GM18511 (cell line): ENCODE results near the gene WFIKKN2.

Experiments
- ATAC-seq: cut with Tn5 transposase; IDR thresholded peaks from one replicate; pipeline ENCODE4 v1.9.1; 2021; ENCODE audit warnings: mild to moderate bottlenecking, moderate library complexity; ENCODE audit not compliant: unreplicated experiment

WFIKKN2 gene

DNA sequence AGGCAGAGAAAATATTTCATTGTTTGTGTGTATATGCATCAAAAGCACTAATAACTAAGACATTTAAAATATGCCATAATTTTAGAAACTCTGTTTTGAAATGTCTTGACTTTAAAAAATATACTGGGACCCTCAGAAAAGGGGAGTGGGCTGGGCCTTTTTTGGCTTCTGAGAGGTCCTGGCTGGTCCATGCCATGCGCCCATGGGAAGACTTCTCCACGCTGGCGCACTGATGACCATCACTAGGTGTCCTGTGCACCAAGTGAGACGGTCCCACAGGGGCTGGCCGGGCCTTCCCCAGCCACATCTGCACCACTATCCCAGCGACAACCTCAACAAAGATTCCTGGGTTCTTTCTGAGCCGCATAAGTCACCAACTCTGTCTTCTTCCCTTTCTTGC is 27.0 kb upstream of the WFIKKN2 start:
- no peak for ATAC-seq

DNA sequence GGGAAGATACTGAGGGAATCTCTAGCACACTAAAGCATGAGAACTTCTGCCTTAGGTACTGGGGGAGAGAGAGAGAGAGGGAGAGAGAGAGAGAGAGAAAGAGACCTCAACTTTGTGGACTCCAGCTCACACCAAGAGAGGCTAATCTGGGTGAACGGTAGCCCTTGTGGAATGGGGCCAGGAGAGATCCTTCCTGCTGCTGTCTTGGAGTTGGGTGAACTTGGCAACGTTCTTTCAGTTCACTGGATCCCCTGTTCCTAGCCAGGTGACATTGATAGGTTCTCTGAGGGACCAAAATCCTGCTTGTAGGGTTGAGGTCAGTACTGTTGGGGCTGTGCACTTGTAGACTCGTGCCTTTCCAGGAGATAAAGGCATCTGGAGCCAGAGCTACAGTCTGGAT is 26.5 kb upstream of the WFIKKN2 start:
- no peak for ATAC-seq

DNA sequence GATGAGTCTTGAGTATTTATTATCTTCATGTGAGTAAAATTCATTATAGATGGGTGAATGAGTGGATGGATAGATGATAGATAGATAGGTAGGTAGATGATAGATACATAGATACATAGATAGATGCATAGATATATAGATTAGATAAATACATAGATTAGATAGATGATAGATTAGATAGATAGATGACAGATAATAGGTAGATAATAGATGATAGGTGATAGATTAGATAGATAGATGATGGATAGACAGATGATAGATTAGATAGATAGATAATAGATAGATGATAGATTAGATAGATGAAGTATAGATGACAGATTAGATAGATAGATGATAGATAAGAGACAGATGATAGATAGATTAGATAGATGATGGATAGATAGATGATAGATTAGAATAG is 21.8 kb upstream of the WFIKKN2 start:
- ATAC-seq: no peak

DNA sequence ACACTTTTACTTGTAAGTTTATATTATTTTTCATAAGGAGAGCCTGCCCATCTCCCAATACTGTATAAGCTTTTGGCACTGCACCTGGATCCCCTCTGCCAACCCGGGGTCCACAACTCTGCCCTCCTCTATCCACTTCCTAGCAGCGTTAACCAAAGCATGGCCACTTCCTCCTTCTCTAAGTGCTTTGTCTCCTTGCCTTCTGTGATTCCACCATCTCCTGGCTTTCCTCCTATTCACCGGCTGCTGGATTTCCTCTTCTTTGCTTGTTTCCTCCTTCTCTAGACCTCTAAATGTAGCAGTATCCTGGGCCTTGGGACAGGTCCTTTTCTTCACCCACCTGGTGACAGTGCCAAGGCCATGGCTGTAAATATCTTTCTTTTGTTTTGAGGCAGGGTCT is 20.0 kb upstream of the WFIKKN2 start:
- no peak for ATAC-seq

DNA sequence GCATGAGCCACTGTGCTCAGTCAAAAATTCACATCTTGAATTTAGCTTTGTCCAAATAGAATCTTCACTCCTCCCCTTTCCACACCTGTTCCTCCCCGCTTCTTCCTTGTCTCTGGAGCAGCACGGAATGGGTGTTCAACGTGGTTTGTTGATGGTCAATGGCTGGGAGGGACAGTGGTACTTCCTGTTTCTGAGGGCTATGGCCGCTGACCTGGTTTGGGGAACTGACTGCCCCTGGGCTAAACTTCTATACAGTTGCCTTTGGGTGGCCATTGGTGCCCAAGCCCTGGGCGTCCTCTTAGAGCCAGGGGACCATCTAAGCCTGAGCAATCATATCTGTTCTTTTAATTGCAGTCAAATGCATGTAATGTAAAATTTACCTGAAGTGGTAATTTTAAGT is 19.1 kb upstream of the WFIKKN2 start:
- no peak for ATAC-seq

DNA sequence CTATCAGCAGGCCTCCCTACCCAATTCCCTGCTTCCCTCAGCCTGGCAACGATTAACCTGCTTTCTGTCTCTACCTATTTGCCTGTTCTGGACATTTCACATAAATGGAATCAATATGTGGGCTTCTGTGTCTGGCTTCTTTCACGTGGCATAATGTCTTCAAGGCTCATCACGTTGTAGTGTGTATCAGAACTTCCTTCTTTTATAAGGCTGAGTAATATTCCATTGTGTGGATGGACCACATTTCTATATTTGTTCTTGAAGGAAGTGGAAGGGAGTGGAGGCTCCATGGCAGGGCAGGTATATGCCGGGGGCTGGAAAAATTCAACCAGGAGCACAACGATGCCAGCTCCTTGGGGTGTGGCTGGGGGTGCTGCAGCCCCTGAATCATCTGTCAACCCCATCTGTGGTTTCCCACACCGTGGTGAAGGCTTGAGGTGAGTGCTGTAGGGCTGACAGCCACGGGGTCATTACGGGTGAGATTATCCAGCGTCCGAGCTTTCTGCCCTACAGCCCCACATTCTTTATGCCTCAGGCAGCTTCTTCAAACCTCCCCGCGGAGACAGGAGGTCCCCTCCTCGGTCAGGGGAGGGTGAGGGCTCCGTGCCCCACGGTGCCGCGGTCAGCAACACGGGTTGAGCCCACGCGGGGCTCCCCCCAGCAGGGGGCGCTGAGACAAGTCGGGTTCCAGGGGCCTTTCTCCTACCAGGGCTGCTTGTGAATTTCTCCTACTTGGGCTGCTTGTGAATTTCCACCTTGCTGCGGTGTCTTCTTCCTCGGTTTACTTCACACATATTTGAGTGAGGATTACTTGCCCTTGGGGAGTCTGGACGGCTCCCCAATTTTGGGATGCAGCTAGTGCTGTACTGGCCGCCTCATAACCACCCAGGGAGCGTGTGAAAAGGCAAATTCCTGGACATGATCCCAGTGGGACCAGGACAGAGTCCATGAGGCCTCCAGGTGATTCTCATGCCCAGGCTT is 18.3 kb upstream of the WFIKKN2 start:
- ATAC-seq: no peak

DNA sequence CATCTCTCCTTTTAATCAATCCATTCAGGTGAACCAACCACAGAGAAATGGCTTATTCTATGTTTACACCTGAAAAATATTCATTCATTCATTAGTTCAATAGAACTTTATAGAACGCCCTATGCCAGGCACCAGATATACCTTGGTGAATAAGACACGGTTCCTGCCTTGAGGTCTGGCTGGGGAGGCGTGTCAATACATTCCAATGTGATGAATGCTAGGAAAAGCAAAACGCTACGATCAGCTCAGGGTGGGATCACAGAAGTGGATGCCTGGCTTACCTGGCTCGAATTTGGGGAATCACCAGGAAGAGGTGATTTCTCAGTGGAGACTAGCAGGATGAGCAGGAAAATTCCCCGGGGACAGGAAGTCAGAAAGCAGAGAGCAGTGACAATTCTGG is 17.5 kb upstream of the WFIKKN2 start:
- no peak for ATAC-seq

DNA sequence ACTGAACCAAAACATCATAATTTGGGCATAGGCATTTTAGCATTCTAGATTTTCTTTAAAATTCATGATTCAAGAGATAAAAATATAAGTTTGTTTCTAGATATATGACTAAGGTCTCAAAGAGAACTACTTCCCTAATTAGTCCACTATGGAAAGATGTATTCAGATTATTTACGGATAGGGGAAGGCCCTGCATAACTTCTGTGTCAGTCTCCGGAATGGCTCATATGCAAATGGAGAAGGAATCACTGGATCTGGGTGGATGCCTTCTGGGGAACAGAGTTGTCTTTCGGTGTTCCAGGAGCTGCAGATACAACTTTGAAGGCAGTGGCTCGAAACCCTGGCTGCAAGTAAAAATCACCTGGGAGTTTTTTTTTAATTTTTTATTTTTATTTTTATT is 17.1 kb upstream of the WFIKKN2 start:
- ATAC-seq: no peak

DNA sequence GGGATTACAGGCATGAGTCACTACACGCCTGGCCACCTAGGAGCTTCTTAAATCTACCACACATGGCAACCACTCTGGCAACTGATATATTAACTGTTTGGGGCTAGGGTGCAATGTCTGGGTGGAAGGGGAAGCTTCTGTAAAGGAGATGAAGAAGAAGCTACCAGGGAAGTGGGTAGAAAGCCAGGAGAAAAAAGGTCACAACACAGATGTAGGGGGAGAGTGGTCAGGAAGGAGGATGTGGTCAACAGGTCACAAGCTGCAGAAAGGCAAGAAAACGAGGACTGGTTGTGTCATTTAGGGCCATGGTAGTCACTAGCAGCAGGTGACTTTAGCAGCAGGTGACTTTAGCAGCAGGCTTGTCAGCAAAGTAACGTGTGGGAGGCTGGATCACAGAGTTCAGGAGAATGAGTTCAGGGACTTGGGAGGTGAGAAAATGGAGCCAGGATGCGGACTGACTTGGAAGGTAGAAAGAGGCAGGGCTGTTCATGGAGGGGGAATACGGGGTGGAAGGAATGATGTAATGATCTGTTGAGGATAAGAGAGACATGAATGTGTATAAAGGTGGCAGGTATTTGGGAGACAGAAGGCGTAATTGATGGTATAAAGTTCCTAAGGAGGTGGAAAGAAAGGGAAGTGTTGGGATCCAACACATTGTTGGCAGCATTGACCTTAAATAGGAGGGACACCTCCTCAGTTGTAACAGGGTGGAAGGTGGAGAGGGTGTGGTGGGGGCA is 16.3 kb upstream of the WFIKKN2 start:
- ATAC-seq: no peak

DNA sequence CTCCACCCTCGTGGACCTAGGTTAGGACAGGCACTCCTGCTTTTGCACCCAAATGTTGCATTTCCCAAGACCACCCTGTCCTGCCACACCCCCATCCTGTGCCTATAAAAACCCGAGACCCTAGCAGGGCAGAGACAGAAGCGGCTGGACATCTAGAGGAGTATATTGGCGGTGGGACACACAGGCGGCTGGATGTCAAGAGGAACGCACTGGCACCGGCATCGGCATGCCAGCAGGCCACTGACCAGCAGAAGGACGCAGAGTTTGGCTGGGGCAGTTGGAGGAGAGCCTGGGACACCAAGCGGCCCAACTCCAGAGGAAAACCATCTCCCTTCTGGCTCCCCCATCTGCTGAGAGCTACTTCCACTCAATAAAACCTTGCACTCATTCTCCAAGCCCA is 14.7 kb upstream of the WFIKKN2 start:
- no peak for ATAC-seq

DNA sequence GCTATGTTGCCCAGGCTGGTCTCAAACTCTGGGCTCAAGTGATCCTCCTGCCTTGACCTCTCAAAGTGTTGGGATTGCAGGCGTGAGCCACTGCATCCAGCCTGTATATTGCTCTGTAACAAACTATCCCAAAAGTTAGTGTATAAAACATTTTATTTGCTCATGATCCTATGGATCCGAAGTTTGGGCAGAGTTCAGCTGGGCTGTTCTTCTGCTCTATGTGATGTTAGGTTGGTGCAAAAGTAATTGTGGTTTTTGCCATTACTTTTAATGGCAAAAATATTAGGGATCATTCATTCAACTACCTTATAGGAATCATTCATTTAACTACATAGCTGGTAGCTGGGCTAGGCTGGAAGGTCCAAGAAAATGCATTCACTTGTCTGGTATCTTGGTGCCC is 12.8 kb upstream of the WFIKKN2 start:
- ATAC-seq: no peak

DNA sequence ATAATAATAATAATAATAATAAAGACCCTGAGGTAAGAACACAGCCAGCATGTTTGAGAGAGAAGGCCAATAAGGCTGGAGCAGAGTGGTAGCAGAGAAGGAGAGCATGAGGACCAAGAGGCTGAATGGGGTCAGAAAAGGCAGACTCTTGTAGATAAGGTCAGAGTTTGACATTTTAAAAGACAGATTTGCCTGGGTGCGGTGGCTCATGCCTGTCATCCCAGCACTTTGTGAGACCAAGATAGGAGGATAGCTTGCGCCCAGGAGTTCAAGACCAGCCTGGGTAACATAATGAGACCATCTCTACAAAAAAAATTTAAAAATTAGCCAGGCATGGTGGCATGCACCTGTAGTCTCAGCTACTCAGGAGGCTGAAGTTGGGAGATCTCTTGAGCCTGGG is 11.0 kb upstream of the WFIKKN2 start:
- no peak for ATAC-seq

DNA sequence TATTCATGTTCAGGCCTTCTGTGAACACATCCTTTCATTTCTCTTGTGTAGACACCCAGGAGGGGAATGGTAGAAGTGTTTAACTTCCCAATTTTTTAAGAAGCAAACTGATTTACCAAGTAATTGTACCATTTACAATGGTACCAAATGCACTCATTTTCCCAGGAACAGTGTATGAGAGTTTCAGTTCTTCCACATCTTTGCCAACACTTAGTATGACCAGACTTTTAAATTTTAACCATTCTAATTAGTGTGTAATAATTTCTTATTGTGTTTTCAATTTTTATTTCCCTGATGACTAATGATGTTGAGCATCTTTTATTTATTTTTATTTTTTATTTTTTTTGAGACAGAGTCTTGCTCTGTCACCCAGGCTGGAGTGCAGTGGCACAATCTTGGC is 10.2 kb upstream of the WFIKKN2 start:
- ATAC-seq: no peak

DNA sequence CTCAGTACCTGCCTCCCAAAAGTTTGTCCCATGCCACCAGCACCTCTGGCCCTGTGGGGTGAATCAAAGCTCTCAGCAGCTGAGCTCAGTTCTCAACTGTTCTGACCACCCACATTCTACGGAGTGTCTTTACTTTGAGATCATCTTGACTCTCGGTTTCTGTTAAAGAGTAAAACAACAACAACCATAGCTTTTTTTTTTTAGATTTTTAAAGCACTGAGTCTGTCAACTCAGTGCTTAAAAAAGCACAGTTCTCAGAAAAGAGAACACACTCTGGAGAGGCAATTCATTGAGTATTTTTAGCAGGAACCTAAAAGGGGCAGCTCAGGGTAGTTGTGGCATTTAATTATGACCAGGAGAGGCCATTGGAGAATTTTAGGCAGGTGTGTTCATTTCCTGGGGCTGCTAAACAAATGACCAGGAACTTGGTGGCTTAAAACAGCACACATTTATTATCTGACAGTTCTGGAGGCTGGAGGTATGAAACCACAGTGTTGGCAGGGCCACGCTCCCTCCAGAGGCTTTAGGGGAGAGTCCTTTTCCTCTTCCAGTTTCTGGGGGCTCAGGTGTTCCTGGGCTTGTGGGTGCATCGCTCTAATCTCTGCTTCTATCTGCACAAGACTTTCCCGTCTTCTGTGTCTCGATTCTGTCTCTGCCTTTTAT is 6.7 kb upstream of the WFIKKN2 start:
- peak; percentile 77 for ATAC-seq

DNA sequence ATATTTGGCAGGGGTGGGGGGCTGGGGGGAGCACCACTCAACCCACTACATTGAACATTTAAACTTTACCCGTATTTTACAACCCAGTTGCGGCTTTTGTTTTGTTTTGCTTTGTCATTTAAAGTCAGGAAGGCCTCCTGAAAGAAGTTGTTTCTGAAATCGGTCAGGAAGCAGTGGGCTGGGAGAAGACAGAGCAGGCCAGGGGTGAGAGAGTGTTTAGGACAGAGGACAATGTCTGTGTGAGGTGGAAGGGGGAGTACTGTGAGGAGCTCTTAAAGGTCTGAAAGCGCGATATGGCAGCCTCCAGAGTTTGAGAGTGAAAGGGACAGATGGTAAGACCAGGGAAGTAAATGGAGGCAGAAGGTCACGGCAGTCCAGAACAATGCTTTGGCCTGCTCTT is 6.1 kb upstream of the WFIKKN2 start:
- no peak for ATAC-seq

DNA sequence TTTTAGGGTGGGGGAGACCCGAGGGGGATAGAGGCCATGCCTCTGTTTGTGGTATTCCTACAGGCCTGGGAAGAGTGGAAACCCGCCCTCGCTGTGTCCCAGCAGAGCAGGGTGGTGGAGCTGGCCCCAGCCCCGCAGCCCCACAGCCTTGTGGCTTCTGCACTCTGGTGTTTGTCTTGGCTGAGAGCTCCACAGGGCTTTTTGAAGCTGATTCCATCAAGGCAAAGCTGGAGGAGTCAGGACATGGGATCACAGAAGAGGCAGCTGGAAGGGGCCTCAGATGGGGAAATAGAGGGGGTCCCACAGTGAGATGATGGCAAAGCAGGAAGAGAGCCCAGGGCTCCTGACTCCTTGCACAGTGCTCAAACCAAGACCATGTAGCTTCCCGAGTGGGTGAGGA is 5.0 kb upstream of the WFIKKN2 start:
- no peak for ATAC-seq

DNA sequence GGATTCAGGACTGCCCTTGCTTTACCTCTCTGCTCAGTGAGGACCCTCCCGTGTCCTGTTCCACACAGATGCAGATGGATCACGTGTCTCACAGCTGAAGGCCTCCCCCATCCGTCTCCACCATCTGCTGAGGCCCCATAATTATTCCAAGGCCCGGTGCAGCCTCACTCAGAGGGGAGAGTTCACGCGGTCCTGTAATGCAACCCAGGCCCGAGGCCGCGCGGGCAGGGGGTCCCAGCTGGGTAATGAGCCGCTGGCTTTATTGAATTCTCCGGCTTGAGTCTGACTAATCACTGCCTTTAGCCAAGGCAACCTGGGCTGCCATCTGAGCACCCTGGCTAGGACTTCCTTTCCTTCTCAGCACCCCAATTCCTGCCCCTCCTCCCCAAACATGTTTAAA is 4.4 kb upstream of the WFIKKN2 start:
- no peak for ATAC-seq

DNA sequence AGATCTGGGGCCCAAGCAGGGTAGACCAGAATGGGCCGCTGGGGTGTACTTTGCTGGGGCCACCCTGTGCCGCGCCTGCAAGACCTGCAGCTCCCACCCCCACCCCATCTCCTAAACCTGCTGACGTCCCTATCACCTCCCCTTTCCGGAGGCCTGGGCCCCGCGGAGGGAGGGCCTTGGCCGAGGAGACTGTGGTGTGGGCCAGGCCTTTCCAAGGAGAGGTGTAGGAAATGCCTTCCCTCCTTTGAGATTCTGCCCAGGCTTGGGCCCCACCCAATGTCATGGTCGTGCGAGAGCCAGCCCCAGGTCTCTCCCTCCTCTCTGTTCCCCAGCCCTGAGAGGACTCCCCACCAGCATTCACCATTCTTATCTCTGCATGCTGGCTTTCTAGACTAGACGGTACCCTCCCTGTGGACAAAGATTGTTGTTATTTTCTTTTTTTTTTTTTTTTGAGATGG is 3.9 kb upstream of the WFIKKN2 start:
- no peak for ATAC-seq

DNA sequence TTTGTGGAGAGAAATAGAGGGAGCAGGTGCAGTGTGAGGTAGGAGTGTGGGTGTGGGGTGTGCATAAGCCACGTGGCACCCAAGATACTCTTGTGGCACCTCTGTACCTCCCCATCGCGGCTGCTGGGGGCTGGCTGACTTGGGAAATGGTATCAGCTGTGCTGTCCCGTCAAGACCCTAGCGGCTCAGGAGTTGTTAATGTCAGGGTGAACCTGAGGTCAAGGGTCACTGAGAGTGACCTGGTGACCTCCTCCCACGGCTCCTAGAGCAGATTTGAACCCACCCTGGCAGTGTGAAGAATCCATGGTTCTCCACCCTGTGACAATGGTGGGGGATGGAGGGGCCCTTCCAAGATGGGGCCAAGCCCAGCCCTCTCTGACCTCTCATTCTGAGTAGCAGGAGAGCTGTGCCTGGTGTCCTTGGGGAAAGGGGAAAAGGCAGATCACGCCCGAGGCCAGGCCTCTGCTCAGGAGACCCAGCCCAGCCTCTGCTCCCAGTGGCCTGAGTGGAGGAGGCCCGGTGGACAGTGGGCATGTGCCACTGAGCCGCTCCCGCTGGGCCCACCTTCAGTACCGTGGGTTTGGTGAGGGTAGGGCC is 3.0 kb upstream of the WFIKKN2 start:
- ATAC-seq: no peak

DNA sequence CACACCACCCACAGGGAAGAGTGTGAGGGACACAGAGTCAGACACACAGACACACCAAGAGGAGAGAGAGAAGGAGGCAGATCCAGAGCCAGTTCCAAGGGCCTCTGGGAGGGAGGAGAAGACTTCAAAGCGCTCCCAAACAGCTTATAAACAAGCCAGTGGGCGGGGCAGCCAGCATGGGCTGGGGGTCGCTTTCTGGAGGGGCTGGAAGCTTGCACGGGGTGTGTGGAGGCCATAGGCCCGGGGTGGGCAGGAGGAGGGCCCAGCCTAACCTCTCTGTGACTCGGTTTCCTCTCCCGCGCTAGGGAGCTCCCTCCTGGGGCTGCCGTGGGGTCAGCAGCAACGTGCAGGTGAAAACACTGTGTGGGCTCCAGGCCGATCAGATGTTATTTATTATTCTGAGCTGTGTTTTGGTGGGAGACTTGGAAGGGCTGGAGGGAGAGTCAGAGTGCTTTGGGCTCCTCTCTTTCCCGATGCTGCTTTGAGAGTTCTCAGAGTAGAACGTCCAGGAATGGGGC is 2.5 kb upstream of the WFIKKN2 start:
- no peak for ATAC-seq
